ENCODE measurements around the gene CHTF8. TPM values are rescaled to one million over a fixed set of nuclear protein-coding genes. Genes with fewer than 3 reads are reported as not detected.
"Not testable (repeated sequence)": the region's sequence is repeated elsewhere in the genome, so short reads cannot be mapped to it uniquely, and the experiment has no call there.

The CHTF8 gene
- total and polyA plus RNA-seq, 4 donors: 44.2 to 75.7 (median 59.1) TPM

DNA sequence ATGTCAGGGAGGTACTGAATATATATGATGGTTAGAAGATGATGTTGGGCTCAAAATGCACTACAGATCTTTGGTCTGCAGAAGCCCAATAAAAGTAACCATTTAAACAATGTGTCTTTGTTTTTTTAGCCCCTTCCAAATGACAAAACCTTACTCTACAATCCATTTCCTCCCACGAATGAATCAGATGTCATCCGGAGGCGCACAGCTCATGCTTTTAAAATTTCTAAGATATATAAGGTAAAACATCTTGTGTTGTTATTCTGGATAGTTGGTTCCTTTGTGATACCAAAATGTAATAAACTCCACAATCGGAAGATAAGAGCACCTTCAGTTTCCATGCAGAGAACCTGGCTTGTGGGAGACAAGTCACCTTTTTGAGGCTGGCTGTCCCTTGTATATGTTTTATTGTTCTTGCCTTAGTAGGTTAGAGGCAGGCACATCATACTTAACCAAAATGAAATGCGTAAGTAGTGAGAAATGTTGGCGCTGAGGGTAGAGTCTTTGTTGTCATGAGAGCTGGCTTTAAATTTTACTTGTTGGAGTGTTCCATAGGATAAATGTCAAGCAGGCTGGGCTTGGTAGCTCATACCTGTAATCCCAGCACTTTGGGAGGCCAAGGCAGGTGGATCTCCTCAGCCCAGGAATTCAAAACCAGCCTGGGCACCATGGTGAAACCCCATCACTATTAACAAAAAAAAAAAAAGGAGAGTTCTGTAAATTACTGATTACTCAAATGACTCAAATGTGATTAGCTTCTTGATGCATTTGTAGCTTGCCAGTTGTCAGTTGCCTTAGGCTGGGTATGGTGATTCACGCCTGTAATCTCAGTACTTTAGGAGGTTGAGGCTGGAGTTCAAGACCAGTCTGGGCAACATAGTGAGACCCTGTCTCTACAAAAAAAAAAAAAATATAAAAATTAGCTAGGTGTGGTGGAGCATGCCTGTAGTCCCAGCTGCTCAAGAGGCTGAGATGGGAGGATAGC, 34.9 kb upstream of the CHTF8 start:
- no peaks in the 10 kb centered on the region for H3K27me3 ChIP-seq (ENCODE audit: control insufficient read depth, insufficient read depth, low read length)
- peaks cover 51% of the 10 kb centered on the region for H3K36me3 ChIP-seq (ENCODE audit: control insufficient read depth, insufficient read depth, low read length)
- 100% methylated on average over 1 of the region's 7 CpGs for WGBS (ENCODE audit: insufficient coverage)
- no peak overlapping the region for H3K27ac ChIP-seq (ENCODE audit: low read depth, low read length)
- H3K4me1 ChIP-seq (ENCODE audit: control insufficient read depth, insufficient read depth, low read length): no peaks in the 10 kb centered on the region
- H3K4me3 ChIP-seq (ENCODE audit: low read depth, low read length): no peak overlapping the region
- no peaks in the 10 kb centered on the region for H3K9me3 ChIP-seq (ENCODE audit: control insufficient read depth, insufficient read depth, low read length)
- no peak for DNase-seq (ENCODE audit: low read depth in 4 of 6, low spot score in 6 of 6)

DNA sequence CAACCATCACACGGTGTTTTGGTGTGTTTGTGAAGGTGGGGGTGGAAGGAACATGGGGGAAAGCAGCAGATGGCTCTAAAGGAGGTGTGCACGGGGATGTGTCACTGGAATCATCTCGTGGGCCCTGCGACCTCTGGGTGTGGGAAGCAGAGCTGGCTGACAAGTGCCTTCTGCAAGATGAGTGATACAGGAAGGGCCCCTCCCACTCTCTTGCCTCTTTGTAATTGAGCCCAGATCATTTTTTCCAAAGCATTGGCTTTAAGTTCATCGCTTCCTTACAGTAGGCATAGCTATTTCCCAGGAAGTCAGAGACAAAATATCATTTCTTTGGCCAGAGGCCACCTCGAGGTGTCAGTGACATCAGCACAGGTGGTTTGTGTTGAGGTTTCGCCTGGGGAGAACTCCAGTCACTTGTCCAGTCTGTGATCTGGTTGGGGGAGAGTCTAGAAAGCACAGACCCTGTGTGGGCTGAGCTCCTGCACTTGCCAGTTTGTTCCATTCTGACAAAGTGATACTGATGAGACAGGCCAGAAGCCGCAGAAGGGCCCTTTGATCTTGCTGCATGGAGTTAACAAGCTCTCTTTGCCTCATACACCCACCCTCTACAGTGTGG, 33.9 kb upstream of the CHTF8 start:
- WGBS (ENCODE audit: insufficient coverage): 86% methylated on average over 6 of the region's 8 CpGs
- Histone ChIP-seq H3K4me3 (ENCODE audit: low read depth, low read length) (no peak overlapping the region), H3K9me3 (ENCODE audit: control insufficient read depth, insufficient read depth, low read length) (no peaks in the 10 kb centered on the region), H3K27me3 (ENCODE audit: control insufficient read depth, insufficient read depth, low read length) (no peaks in the 10 kb centered on the region), H3K36me3 (ENCODE audit: control insufficient read depth, insufficient read depth, low read length) (peaks cover 57% of the 10 kb centered on the region), H3K4me1 (ENCODE audit: control insufficient read depth, insufficient read depth, low read length) (no peaks in the 10 kb centered on the region), H3K27ac (ENCODE audit: low read depth, low read length) (no peak overlapping the region)
- DNase-seq (ENCODE audit: low read depth in 4 of 6, low spot score in 6 of 6): no peak

DNA sequence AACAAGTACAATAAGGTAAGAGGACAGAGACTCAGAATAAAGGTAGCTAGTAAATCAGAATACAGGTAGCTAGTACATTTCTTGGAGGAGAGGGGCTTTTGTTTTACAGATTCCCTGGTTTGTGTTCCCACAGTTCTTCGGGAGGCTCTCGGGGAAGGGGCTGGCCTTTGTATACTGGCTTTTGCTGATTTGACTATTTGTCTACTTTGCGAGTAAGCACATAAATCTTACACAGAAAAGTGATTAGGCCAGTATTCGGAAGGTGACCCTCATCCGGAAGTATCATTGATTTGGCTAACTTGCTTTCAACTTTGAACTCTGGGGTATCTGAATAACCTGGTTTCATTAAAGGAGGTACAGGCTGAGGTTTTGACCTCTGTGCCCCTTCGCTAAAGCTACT, 33.2 kb upstream of the CHTF8 start:
- no peak overlapping the region for H3K4me3 ChIP-seq (ENCODE audit: low read depth, low read length)
- H3K27me3 ChIP-seq (ENCODE audit: control insufficient read depth, insufficient read depth, low read length): no peaks in the 10 kb centered on the region
- H3K27ac ChIP-seq (ENCODE audit: low read depth, low read length): no peak overlapping the region
- H3K4me1 ChIP-seq (ENCODE audit: control insufficient read depth, insufficient read depth, low read length): no peaks in the 10 kb centered on the region
- no peaks in the 10 kb centered on the region for H3K9me3 ChIP-seq (ENCODE audit: control insufficient read depth, insufficient read depth, low read length)
- whole genome bisulfite sequencing (ENCODE audit: insufficient coverage): 87% methylated on average over 6 of the region's 6 CpGs
- H3K36me3 ChIP-seq (ENCODE audit: control insufficient read depth, insufficient read depth, low read length): peaks cover 61% of the 10 kb centered on the region
- no peak for DNase-seq (ENCODE audit: low read depth in 4 of 6, low spot score in 6 of 6)

DNA sequence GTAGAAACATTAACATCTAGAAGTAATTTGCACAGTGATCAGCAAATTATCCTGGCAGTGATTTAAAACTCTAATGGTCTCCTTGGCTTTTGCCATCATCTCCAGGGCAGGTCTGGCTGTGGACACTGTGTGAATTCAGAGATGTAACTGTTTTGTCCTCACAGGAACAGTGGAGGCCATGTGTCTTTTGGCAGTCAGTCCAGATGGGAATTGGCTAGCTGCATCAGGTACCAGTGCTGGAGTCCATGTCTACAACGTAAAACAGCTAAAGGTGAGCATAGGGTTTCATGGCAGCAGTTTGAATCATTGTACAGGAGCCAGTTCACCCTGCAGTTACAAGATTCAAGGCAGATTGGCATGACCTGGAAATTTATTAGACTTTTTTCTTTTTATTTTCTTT, 27.8 kb upstream of the CHTF8 start:
- no peak overlapping the region for H3K27ac ChIP-seq (ENCODE audit: low read depth, low read length)
- DNase-seq (ENCODE audit: low read depth in 4 of 6, low spot score in 6 of 6): no peak
- no peak overlapping the region for H3K4me3 ChIP-seq (ENCODE audit: low read depth, low read length)
- no peaks in the 10 kb centered on the region for H3K9me3 ChIP-seq (ENCODE audit: control insufficient read depth, insufficient read depth, low read length)
- peaks cover 61% of the 10 kb centered on the region for H3K36me3 ChIP-seq (ENCODE audit: control insufficient read depth, insufficient read depth, low read length)
- WGBS (ENCODE audit: insufficient coverage): 90% methylated on average over 1 of the region's 1 CpG
- no peaks in the 10 kb centered on the region for H3K4me1 ChIP-seq (ENCODE audit: control insufficient read depth, insufficient read depth, low read length)
- no peaks in the 10 kb centered on the region for H3K27me3 ChIP-seq (ENCODE audit: control insufficient read depth, insufficient read depth, low read length)

DNA sequence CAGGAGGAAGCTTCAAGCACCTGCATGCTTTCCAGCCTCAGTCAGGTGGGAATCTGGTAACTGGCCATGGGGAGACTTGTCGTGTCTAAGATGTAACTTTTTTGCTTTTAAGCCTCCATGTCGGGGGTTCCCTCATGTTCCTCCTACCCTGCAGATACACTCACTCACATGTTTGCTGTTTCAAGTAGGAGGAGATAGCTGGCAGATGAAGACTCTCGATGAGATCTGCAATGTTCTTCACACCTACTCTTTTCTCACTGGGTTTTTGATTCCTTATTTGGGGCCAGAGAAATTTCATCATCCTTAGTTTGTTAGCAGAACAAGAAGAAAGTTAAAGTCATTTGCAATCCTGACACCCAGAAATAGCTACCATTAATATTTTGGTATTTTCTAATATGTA, 24.8 kb upstream of the CHTF8 start:
- peaks cover 57% of the 10 kb centered on the region for H3K36me3 ChIP-seq (ENCODE audit: control insufficient read depth, insufficient read depth, low read length)
- DNase-seq (ENCODE audit: low read depth in 4 of 6, low spot score in 6 of 6): no peak
- no peak overlapping the region for H3K4me3 ChIP-seq (ENCODE audit: low read depth, low read length)
- no peaks in the 10 kb centered on the region for H3K4me1 ChIP-seq (ENCODE audit: control insufficient read depth, insufficient read depth, low read length)
- H3K27ac ChIP-seq (ENCODE audit: low read depth, low read length): no peak overlapping the region
- H3K27me3 ChIP-seq (ENCODE audit: control insufficient read depth, insufficient read depth, low read length): no peaks in the 10 kb centered on the region
- no CpG with 5 or more reads among the region's 3 CpGs for WGBS (ENCODE audit: insufficient coverage)
- no peaks in the 10 kb centered on the region for H3K9me3 ChIP-seq (ENCODE audit: control insufficient read depth, insufficient read depth, low read length)

DNA sequence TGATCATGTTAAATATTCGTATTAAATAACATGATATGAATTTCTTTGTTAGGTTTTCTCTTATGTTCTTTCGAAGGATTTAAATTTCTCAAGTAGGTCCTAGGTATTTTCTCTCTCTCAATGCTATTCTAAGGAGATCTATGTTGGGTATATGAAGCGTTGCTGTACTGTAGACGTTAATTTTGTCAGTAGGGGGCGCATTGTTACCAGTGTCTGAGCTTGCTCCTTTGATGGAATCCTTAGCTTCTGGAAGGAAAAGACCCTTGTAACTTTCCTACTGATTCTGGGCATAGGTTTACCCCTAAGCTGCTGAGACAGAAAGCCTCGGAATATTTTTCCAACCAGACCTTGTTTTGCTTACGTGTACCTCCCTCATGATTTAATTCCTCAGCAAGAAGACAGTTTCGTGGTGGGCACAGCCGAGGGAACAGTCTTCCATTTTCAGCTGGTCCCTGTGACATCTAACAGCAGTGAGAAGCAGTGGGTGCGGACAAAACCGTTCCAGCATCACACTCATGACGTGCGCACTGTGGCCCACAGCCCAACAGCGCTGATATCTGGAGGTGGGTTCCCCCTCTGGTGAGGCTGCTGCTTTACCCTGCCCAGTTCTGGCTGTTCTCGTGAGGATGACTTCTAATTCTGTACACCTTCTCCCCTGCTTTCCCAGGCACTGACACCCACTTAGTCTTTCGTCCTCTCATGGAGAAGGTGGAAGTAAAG, 17.9 kb upstream of the CHTF8 start:
- 82% methylated on average over 10 of the region's 16 CpGs for whole genome bisulfite sequencing (ENCODE audit: insufficient coverage)
- H3K36me3 ChIP-seq (ENCODE audit: control insufficient read depth, insufficient read depth, low read length): peaks cover 55% of the 10 kb centered on the region

DNA sequence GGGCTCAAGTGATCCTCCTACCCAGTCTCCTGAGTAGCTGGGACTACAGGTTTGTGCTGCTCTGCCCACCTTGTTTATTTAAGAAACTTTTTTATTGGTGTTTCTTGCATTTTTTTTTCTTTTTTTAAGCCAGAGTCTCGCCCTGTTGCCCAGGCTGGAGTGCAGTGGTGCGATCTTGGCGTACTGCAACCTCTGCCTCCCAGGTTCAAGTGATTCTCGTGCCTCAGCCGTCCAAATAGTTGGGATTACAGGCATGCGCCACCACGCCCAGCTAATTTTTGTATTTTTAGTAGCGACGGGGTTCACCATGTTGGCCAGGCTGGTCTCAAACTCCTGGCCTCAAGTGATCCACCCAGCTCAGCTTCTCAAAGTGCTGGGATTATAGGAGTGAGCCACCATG, 17.2 kb upstream of the CHTF8 start:
- not testable (repeated sequence) for H3K9me3 ChIP-seq (ENCODE audit: control insufficient read depth, insufficient read depth, low read length)
- peaks cover 55% of the 10 kb centered on the region for H3K36me3 ChIP-seq (ENCODE audit: control insufficient read depth, insufficient read depth, low read length)

More for the DNA sequence above, 17.9 kb upstream of the CHTF8 start:
- Histone ChIP-seq H3K27ac (ENCODE audit: low read depth, low read length) (no peak overlapping the region), H3K4me3 (ENCODE audit: low read depth, low read length) (no peak overlapping the region), H3K27me3 (ENCODE audit: control insufficient read depth, insufficient read depth, low read length) (no peaks in the 10 kb centered on the region), H3K9me3 (ENCODE audit: control insufficient read depth, insufficient read depth, low read length) (no peaks in the 10 kb centered on the region), H3K4me1 (ENCODE audit: control insufficient read depth, insufficient read depth, low read length) (no peaks in the 10 kb centered on the region)
- DNase-seq (ENCODE audit: low read depth in 4 of 6, low spot score in 6 of 6): peak; percentile 50 to 96 (median 76)

DNA sequence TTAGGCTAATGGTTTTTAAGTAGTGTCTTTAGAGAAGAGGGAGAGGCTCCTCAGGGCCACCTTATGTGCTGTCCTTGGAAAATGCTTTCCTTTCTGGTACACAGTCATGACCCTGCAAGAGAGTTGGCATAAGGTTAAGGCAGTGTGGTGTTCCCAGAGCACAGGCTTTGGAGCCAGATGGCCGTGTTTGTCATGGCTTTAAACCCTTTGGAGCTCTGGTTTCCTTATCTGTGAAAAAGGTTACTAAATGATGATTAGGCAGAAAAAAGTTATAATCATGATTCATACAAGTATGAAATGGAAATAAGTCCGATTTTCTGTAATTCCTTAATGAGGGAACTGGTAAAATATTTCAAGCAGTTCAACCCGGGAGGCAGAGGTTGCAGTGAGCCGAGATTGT, 13.3 kb upstream of the CHTF8 start:
- WGBS (ENCODE audit: insufficient coverage): 90% methylated on average over 3 of the region's 4 CpGs
- H3K9me3 ChIP-seq (ENCODE audit: control insufficient read depth, insufficient read depth, low read length): no peaks in the 10 kb centered on the region

More for the DNA sequence above, 17.2 kb upstream of the CHTF8 start:
- not testable (repeated sequence) for DNase-seq (ENCODE audit: low read depth in 4 of 6, low spot score in 6 of 6); H3K27me3 ChIP-seq (ENCODE audit: control insufficient read depth, insufficient read depth, low read length); H3K27ac ChIP-seq (ENCODE audit: low read depth, low read length); H3K4me3 ChIP-seq (ENCODE audit: low read depth, low read length); H3K4me1 ChIP-seq (ENCODE audit: control insufficient read depth, insufficient read depth, low read length)
- 88% methylated on average over 7 of the region's 9 CpGs for WGBS (ENCODE audit: insufficient coverage)

DNA sequence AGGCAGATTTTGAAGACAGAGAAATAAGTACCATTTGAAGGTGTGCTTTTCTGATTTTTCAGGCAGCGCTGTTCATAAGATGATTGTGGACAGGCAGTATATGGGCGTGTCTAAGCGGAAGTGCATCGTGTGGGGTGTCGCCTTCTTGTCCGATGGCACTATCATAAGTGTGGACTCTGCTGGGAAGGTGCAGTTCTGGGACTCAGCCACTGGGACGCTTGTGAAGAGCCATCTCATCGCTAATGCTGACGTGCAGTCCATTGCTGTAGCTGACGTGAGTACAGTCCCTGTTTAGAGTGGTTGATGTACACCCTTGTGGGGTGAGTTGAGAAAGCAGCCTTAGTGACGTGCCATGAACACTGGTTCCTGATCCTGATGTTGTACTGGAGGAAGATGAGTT, 10.7 kb upstream of the CHTF8 start:
- DNase-seq (ENCODE audit: low read depth in 4 of 6, low spot score in 6 of 6): no peak
- H3K36me3 ChIP-seq (ENCODE audit: control insufficient read depth, insufficient read depth, low read length): peaks cover 52% of the 10 kb centered on the region

More for the DNA sequence above, 13.3 kb upstream of the CHTF8 start:
- H3K4me3 ChIP-seq (ENCODE audit: low read depth, low read length): no peak overlapping the region
- H3K27me3 ChIP-seq (ENCODE audit: control insufficient read depth, insufficient read depth, low read length): no peaks in the 10 kb centered on the region
- H3K4me1 ChIP-seq (ENCODE audit: control insufficient read depth, insufficient read depth, low read length): no peaks in the 10 kb centered on the region
- no peak overlapping the region for H3K27ac ChIP-seq (ENCODE audit: low read depth, low read length)
- DNase-seq (ENCODE audit: low read depth in 4 of 6, low spot score in 6 of 6): no peak
- peaks cover 50% of the 10 kb centered on the region for H3K36me3 ChIP-seq (ENCODE audit: control insufficient read depth, insufficient read depth, low read length)

More for the DNA sequence above, 10.7 kb upstream of the CHTF8 start:
- Histone ChIP-seq H3K9me3 (ENCODE audit: control insufficient read depth, insufficient read depth, low read length) (no peaks in the 10 kb centered on the region), H3K27me3 (ENCODE audit: control insufficient read depth, insufficient read depth, low read length) (no peaks in the 10 kb centered on the region), H3K4me1 (ENCODE audit: control insufficient read depth, insufficient read depth, low read length) (no peaks in the 10 kb centered on the region), H3K4me3 (ENCODE audit: low read depth, low read length) (no peak overlapping the region), H3K27ac (ENCODE audit: low read depth, low read length) (no peak overlapping the region)
- WGBS (ENCODE audit: insufficient coverage): 86% methylated on average over 10 of the region's 11 CpGs
